Measurements from ENCODE around the gene INSM1. TPM values are rescaled to one million over a fixed set of nuclear protein-coding genes. Genes with fewer than 3 reads are reported as not detected.

The INSM1 gene
- polyA plus RNA-seq, 1 of the 3 experiments (the other 2 are of a cell fraction): not detected

DNA sequence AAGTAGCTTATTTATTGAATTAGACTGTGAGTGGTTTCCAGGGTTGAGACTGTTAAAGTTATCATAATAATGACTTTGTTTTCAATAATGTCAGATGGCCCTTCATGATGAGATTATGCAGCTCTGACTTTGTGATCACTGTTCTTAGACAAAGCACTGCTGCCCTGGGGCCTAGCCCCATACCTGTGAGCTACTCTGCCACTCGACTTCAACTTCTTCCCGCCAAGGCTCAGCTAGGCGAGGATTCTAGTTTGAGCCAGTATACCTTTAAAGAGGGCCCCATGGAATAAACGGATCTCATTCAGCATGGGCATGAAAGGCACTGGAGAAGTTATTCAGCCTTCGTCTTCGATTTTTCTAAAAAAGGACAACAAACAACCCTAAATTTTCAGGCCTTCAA lies 45.0 kb upstream of the INSM1 start:
- DNase-seq: no peak
- Histone ChIP-seq H3K27me3 (ENCODE audit: insufficient read depth) (no peaks in the 10 kb centered on the region), H3K4me1 (ENCODE audit: control insufficient read depth in 1 of 2, insufficient read depth in 2 of 2, low read depth in 1 of 2, low read length in 1 of 2) (no peaks in the 10 kb centered on the region), H3K9ac (no peak overlapping the region), H3K27ac (ENCODE audit: low read depth in 2 of 2, low read length in 1 of 2) (no peak overlapping the region), H2AFZ (ENCODE audit: low read depth) (no peak overlapping the region), H3K79me2 (ENCODE audit: insufficient read depth) (no peaks in the 10 kb centered on the region), H3K4me3 (ENCODE audit: low read depth in 2 of 2, low read length in 1 of 2) (no peak overlapping the region), H3K9me3 (no peaks in the 10 kb centered on the region), H3K9me2 (no peaks in the 10 kb centered on the region), H4K20me1 (ENCODE audit: insufficient read depth) (no peaks in the 10 kb centered on the region), H3F3A (replicated peaks; ENCODE audit: insufficient read depth) (no peaks in the 10 kb centered on the region), H3K36me3 (replicated peaks in 1 of 2; ENCODE audit: control insufficient read depth in 1 of 2, insufficient read depth in 2 of 2, low read length in 1 of 2) (no peaks in the 10 kb centered on the region), H3K4me2 (no peak overlapping the region)
- TF ChIP-seq, protein P1, sequence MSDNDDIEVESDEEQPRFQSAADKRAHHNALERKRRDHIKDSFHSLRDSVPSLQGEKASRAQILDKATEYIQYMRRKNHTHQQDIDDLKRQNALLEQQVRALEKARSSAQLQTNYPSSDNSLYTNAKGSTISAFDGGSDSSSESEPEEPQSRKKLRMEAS (IDR thresholded peaks at IDR 0.05; ENCODE audit: low read depth): no peak
- no peak for TF ChIP-seq RXRA (IDR thresholded peaks at IDR 0.05; ENCODE audit: borderline replicate concordance, low read depth)
- no peak for TF ChIP-seq RAD21 (IDR thresholded peaks at IDR 0.05; ENCODE audit: low read length)
- TF ChIP-seq, protein P2, sequence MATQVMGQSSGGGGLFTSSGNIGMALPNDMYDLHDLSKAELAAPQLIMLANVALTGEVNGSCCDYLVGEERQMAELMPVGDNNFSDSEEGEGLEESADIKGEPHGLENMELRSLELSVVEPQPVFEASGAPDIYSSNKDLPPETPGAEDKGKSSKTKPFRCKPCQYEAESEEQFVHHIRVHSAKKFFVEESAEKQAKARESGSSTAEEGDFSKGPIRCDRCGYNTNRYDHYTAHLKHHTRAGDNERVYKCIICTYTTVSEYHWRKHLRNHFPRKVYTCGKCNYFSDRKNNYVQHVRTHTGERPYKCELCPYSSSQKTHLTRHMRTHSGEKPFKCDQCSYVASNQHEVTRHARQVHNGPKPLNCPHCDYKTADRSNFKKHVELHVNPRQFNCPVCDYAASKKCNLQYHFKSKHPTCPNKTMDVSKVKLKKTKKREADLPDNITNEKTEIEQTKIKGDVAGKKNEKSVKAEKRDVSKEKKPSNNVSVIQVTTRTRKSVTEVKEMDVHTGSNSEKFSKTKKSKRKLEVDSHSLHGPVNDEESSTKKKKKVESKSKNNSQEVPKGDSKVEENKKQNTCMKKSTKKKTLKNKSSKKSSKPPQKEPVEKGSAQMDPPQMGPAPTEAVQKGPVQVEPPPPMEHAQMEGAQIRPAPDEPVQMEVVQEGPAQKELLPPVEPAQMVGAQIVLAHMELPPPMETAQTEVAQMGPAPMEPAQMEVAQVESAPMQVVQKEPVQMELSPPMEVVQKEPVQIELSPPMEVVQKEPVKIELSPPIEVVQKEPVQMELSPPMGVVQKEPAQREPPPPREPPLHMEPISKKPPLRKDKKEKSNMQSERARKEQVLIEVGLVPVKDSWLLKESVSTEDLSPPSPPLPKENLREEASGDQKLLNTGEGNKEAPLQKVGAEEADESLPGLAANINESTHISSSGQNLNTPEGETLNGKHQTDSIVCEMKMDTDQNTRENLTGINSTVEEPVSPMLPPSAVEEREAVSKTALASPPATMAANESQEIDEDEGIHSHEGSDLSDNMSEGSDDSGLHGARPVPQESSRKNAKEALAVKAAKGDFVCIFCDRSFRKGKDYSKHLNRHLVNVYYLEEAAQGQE (IDR thresholded peaks at IDR 0.05; ENCODE audit: low read depth, low read length): no peak
- TF ChIP-seq, protein P3, sequence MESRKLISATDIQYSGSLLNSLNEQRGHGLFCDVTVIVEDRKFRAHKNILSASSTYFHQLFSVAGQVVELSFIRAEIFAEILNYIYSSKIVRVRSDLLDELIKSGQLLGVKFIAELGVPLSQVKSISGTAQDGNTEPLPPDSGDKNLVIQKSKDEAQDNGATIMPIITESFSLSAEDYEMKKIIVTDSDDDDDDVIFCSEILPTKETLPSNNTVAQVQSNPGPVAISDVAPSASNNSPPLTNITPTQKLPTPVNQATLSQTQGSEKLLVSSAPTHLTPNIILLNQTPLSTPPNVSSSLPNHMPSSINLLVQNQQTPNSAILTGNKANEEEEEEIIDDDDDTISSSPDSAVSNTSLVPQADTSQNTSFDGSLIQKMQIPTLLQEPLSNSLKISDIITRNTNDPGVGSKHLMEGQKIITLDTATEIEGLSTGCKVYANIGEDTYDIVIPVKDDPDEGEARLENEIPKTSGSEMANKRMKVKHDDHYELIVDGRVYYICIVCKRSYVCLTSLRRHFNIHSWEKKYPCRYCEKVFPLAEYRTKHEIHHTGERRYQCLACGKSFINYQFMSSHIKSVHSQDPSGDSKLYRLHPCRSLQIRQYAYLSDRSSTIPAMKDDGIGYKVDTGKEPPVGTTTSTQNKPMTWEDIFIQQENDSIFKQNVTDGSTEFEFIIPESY (IDR thresholded peaks at IDR 0.05; ENCODE audit: borderline replicate concordance, low read depth): no peak
- TF ChIP-seq TEAD4 (IDR thresholded peaks at IDR 0.05; ENCODE audit: borderline replicate concordance, insufficient read depth): no peak
- TF ChIP-seq, protein P4, sequence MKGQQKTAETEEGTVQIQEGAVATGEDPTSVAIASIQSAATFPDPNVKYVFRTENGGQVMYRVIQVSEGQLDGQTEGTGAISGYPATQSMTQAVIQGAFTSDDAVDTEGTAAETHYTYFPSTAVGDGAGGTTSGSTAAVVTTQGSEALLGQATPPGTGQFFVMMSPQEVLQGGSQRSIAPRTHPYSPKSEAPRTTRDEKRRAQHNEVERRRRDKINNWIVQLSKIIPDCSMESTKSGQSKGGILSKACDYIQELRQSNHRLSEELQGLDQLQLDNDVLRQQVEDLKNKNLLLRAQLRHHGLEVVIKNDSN (IDR thresholded peaks at IDR 0.05; ENCODE audit: borderline replicate concordance, low read depth): no peak
- TF ChIP-seq FOSL2 (IDR thresholded peaks at IDR 0.05; ENCODE audit: borderline replicate concordance, low read depth): no peak
- TF ChIP-seq EZH2phosphoT487 (IDR thresholded peaks at IDR 0.05; ENCODE audit: borderline replicate concordance, low read depth): no peak
- no peak for TF ChIP-seq CHD2 (IDR thresholded peaks at IDR 0.05; ENCODE audit: low read length, partially characterized antibody)
- TF ChIP-seq ELF1 (IDR thresholded peaks at IDR 0.05): no peak
- TF ChIP-seq, protein P5, sequence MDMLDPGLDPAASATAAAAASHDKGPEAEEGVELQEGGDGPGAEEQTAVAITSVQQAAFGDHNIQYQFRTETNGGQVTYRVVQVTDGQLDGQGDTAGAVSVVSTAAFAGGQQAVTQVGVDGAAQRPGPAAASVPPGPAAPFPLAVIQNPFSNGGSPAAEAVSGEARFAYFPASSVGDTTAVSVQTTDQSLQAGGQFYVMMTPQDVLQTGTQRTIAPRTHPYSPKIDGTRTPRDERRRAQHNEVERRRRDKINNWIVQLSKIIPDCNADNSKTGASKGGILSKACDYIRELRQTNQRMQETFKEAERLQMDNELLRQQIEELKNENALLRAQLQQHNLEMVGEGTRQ (IDR thresholded peaks at IDR 0.05; ENCODE audit: borderline replicate concordance, low read depth, low read length): no peak
- TF ChIP-seq GATA2 (CRISPR knock-in tag; IDR thresholded peaks at IDR 0.05): no peak
- TF ChIP-seq SMC3 (IDR thresholded peaks at IDR 0.05; ENCODE audit: low read depth, low read length): no peak
- no peak for TF ChIP-seq RFX5 (IDR thresholded peaks at IDR 0.05; ENCODE audit: low read length)
- ChIA-PET POLR2A (no interaction called here), CTCF (no interaction called here)
- WGBS (ENCODE audit: low lambda C conversion rate): 20% methylated on average over 6 of the region's 6 CpGs

Data from SK-N-SH (cell line).